Measurements from ENCODE around the gene CRKL. TPM values are rescaled to one million over a fixed set of nuclear protein-coding genes. Genes with fewer than 3 reads are reported as not detected.

The CRKL gene
- polyA plus RNA-seq, 3 donors = 26.0 to 37.5 (median 29.4) TPM

DNA sequence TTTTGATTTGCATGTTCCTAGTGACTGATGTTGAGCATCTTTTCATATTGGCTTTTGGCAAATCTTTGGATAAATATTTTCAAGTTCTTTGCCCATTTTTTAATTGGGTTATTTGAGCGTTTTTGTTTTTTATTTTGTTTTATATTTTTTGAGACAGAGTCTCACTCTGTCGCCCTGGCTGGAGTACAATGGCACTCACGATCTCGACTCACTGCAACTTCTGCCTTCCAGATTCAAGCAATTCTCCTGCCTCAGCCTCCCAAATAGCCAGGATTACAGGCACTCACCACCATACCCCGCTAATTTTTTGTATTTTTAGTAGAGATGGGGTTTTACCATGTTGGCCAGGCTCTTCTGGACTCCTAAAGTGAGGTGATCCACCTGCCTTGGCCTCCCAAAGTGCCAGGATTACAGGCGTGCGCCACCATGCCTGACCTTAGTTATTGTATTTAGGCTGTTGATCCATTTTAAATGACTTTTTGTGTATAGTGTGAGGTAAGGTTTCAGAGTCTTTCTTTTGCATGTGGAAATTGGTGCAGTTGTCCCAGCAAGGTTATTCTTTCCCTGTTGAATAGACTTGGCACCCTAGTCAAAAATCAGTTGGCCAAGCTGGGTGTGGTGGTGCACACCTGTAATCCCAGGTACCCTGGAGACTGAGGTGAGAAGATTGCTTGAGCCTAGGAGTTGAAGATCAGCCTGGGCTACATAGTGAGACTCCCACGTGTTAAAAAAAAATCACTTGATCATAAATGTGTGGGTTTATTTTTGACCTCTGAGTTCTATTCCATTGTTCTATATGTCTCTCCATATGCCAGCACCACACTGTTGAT is 26.1 kb downstream of the CRKL start:
- no peaks in the 10 kb centered on the region for H3K9me3 Mint-ChIP-seq
- Histone ChIP-seq H3K9me3 (replicated peaks in 1 of 2; ENCODE audit: control insufficient read depth in 1 of 2, insufficient read depth in 1 of 2, low read length in 2 of 2) (no peaks in the 10 kb centered on the region), H3K4me1 (ENCODE audit: control insufficient read depth in 1 of 2, insufficient read depth in 2 of 2, low read length in 2 of 2) (no peaks in the 10 kb centered on the region), H3K36me3 (replicated peaks in 1 of 2; ENCODE audit: control insufficient read depth in 1 of 2, insufficient read depth in 2 of 2, low read length in 2 of 2) (peaks cover 0 to 41% of the 10 kb centered on the region in 2 donors), H3K4me2 (replicated peaks; ENCODE audit: extremely low read depth, low read length, poor library complexity, severe bottlenecking) (no peak overlapping the region), H3K27me3 (ENCODE audit: control insufficient read depth in 2 of 2, insufficient read depth in 2 of 2, low read length in 2 of 2) (no peaks in the 10 kb centered on the region), H2AFZ (ENCODE audit: insufficient read depth, low read depth, low read length, poor library complexity, severe bottlenecking) (no peak overlapping the region), H4K20me1 (ENCODE audit: insufficient read depth, low read length) (peaks cover 98% of the 10 kb centered on the region), H3K27ac (ENCODE audit: low read depth in 1 of 2, low read length in 2 of 2) (no peak overlapping the region), H3K79me2 (ENCODE audit: insufficient read depth, low read length) (peaks cover 98% of the 10 kb centered on the region), H3K9ac (ENCODE audit: insufficient read depth, low read length, poor library complexity, severe bottlenecking) (no peak overlapping the region), H3K4me3 (replicated peaks in 1 of 3; ENCODE audit: low read depth in 2 of 3, low read length in 3 of 3) (no peak overlapping the region)
- peak overlapping the region in 2 of 7 donors; percentile 18 to 75 for H3K27ac Mint-ChIP-seq
- TF ChIP-seq CTCF (IDR thresholded peaks at IDR 0.05) = no peak
- intact Hi-C loops (cut with micrococcal nuclease) = no loop called here
- peaks cover 20% of the 10 kb centered on the region for H3K4me1 Mint-ChIP-seq
- no peak overlapping the region for H3K4me3 Mint-ChIP-seq
- peaks cover 10 to 42% of the 10 kb centered on the region in 2 donors for H3K36me3 Mint-ChIP-seq
- peaks cover 0 to 2% (median 0%) of the 10 kb centered on the region in 3 donors for H3K27me3 Mint-ChIP-seq (ENCODE audit: low read depth in 3 of 3)
- DNase-seq = no peak
- 92% methylated on average over 2 of the region's 8 CpGs for WGBS (ENCODE audit: insufficient coverage)

- Histone ChIP-seq H3K27me3 (ENCODE audit: control insufficient read depth in 2 of 2, insufficient read depth in 2 of 2, low read length in 2 of 2) (no peaks in the 10 kb centered on the region), H2AFZ (ENCODE audit: insufficient read depth, low read depth, low read length, poor library complexity, severe bottlenecking) (no peak overlapping the region), H3K4me3 (replicated peaks in 1 of 3; ENCODE audit: low read depth in 2 of 3, low read length in 3 of 3) (no peak overlapping the region), H3K9me3 (replicated peaks in 1 of 2; ENCODE audit: control insufficient read depth in 1 of 2, insufficient read depth in 1 of 2, low read length in 2 of 2) (no peaks in the 10 kb centered on the region), H3K36me3 (replicated peaks in 1 of 2; ENCODE audit: control insufficient read depth in 1 of 2, insufficient read depth in 2 of 2, low read length in 2 of 2) (peaks cover under 1 to 42% of the 10 kb centered on the region in 2 donors), H3K4me1 (ENCODE audit: control insufficient read depth in 1 of 2, insufficient read depth in 2 of 2, low read length in 2 of 2) (no peaks in the 10 kb centered on the region), H3K9ac (ENCODE audit: insufficient read depth, low read length, poor library complexity, severe bottlenecking) (no peak overlapping the region), H3K27ac (ENCODE audit: low read depth in 1 of 2, low read length in 2 of 2) (no peak overlapping the region), H3K79me2 (ENCODE audit: insufficient read depth, low read length) (peaks cover 98% of the 10 kb centered on the region), H4K20me1 (ENCODE audit: insufficient read depth, low read length) (peaks cover 98% of the 10 kb centered on the region), H3K4me2 (replicated peaks; ENCODE audit: extremely low read depth, low read length, poor library complexity, severe bottlenecking) (no peak overlapping the region)
- no peak overlapping the region for H3K27ac Mint-ChIP-seq
- no peak for DNase-seq
- no peaks in the 10 kb centered on the region for H3K9me3 Mint-ChIP-seq
- no peak for TF ChIP-seq CTCF (IDR thresholded peaks at IDR 0.05)
- H3K36me3 Mint-ChIP-seq = peaks cover 9 to 41% of the 10 kb centered on the region in 2 donors
- peaks cover 20% of the 10 kb centered on the region for H3K4me1 Mint-ChIP-seq
- WGBS (ENCODE audit: insufficient coverage) = no CpG with 5 or more reads among the region's 1 CpG
- intact Hi-C loops (cut with micrococcal nuclease) = no loop called here
- H3K4me3 Mint-ChIP-seq = no peak overlapping the region
- H3K27me3 Mint-ChIP-seq (ENCODE audit: low read depth in 3 of 3) = peaks cover 0 to 2% (median 0%) of the 10 kb centered on the region in 3 donors
These were observed 26.8 kb downstream of the CRKL start for GRCh38 chr22:20944042-20944441.

All from CD14-positive monocyte (primary cell).